ENCODE data around the gene NYAP2.

DNA sequence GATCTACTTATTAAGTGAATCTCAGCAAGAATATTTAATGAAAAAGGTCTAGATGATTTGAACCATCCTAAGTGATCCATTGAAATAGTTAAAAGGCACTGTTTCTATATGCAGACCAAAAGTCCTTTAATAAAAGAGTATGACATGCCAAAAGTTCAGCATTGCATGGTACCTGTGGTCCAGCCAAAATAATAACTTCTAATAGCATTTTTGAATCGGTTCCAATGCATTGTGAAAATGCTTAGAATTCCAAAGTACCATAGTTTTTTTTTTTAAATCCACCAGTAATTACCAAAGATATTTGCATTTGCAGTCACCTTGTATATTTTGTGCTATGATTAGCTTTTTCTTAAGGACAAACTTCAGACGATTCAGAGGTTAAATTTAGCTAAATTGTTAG, 79.9 kb downstream of the NYAP2 start:
- TF ChIP-seq ELF4 (IDR thresholded peaks at IDR 0.05) (no peak), TARDBP (IDR thresholded peaks at IDR 0.05) (no peak), ZNF384 (IDR thresholded peaks at IDR 0.05) (no peak), BHLHE40 (IDR thresholded peaks at IDR 0.05; ENCODE audit: borderline replicate concordance) (no peak), FOXA1 (IDR thresholded peaks at IDR 0.05) (no peak), HDGF (IDR thresholded peaks at IDR 0.05; ENCODE audit: borderline replicate concordance) (no peak), SUZ12 (IDR thresholded peaks at IDR 0.05) (no peak), ARNT (IDR thresholded peaks at IDR 0.05) (no peak), FOXK2 (IDR thresholded peaks at IDR 0.05) (no peak), SP1 (IDR thresholded peaks at IDR 0.05) (no peak), FOXM1 (IDR thresholded peaks at IDR 0.05; ENCODE audit: borderline replicate concordance) (no peak), L3MBTL2 (conservative IDR thresholded peaks at IDR 0.05) (no peak)

Measured in HEK293T (cell line).